Hematopoietic multipotent progenitor cell treated with erythropoietin and hydrocortisone succinate and interleukin-3 and kit ligand, for 6 days (in vitro differentiated cells): Measurements from ENCODE around the gene TRIM21.
"Not testable (repeated sequence)": the region's sequence is repeated elsewhere in the genome, so short reads cannot be mapped to it uniquely, and the experiment has no call there.

Experiments used
- DNase-seq: peaks from one replicate; pipeline ENCODE4 v3.0.0-alpha.2; 2015

Gene TRIM21

GRCh38 chr11:4393209-4393857, at the start of gene TRIM21:
Gene TRIM21, minus strand, starts transcription at chr11:4393702. Its CDS starts 3,293 bp downstream, at chr11:4390409.
- peak; percentile 95 for DNase-seq

GRCh38 chr11:4441515-4441914, 48.0 kb upstream of the TRIM21 start:
- DNase-seq: peak; percentile 48

- DNase-seq: peak; percentile 4
Measured at GRCh38 chr11:4436411-4436810, 42.9 kb upstream of the TRIM21 start.

GRCh38 chr11:4433856-4434255, 40.4 kb upstream of the TRIM21 start:
- peak; percentile 23 for DNase-seq

- no peak for DNase-seq
Measured at GRCh38 chr11:4430051-4430450, 36.5 kb upstream of the TRIM21 start.

- no peak for DNase-seq
Measured at GRCh38 chr11:4418403-4418802, 24.9 kb upstream of the TRIM21 start.

GRCh38 chr11:4416816-4417215, 23.3 kb upstream of the TRIM21 start:
- no peak for DNase-seq

- DNase-seq: no peak
Measured at GRCh38 chr11:4416306-4416705, 22.8 kb upstream of the TRIM21 start.

- not testable (repeated sequence) for DNase-seq
Measured at GRCh38 chr11:4406206-4406605, 12.7 kb upstream of the TRIM21 start.

- DNase-seq: no peak
Measured at GRCh38 chr11:4393858-4394223, 339 bp upstream of the TRIM21 start.

- no peak for DNase-seq
Measured at GRCh38 chr11:4388221-4388620, 5.3 kb downstream of the TRIM21 start.

- DNase-seq: no peak
Measured at GRCh38 chr11:4385978-4386740, 7.3 kb downstream of the TRIM21 start.

GRCh38 chr11:4381901-4382300, 11.6 kb downstream of the TRIM21 start:
- DNase-seq: peak; percentile 73

- DNase-seq: no peak
Measured at GRCh38 chr11:4375431-4376140, 17.9 kb downstream of the TRIM21 start.

GRCh38 chr11:4370166-4370565, 23.3 kb downstream of the TRIM21 start:
- DNase-seq: no peak

GRCh38 chr11:4368286-4368685, 25.2 kb downstream of the TRIM21 start, which contains the start of gene OR52B4:
Gene OR52B4, minus strand, starts transcription at chr11:4368386. Its CDS starts 91 bp downstream, at chr11:4368295.
- DNase-seq: no peak

GRCh38 chr11:4348142-4348541, 45.4 kb downstream of the TRIM21 start:
- DNase-seq: not testable (repeated sequence)

- not testable (repeated sequence) for DNase-seq
Measured at GRCh38 chr11:4345366-4345765, 48.1 kb downstream of the TRIM21 start.
